ENCODE data around the gene SLC47A2. TPM values are rescaled to one million over a fixed set of nuclear protein-coding genes. Genes with fewer than 3 reads are reported as not detected.

SLC47A2 gene
- total RNA-seq, 1 donor from 2014 or later: not detected

Other genes with a start within 250 kb of the SLC47A2 start
- 11.8 TPM for gene SLC47A1, start 182.7 kb downstream of the SLC47A2 start, total RNA-seq
- 107 TPM for gene ALDH3A2, start 67.8 kb downstream of the SLC47A2 start, total RNA-seq
- 0.24 TPM for gene ALDH3A1, start 31.7 kb upstream of the SLC47A2 start, total RNA-seq
- gene ULK2, start 151.4 kb upstream of the SLC47A2 start, total RNA-seq: 14.0 TPM